ENCODE data around the gene PAX9. TPM values are rescaled to one million over a fixed set of nuclear protein-coding genes. Genes with fewer than 3 reads are reported as not detected.

PAX9 gene
- total and polyA plus RNA-seq, 2 donors (not counting 1 experiment from before 2014, with no cell fraction given) = 0.03 TPM; not detected in 1

GRCh38 chr14:36658123-36659009, 3.3 kb upstream of the PAX9 start:
- Histone ChIP-seq H2AFZ (ENCODE audit: low read length) (no peak overlapping the region), H3K4me2 (ENCODE audit: extremely low read depth, insufficient read depth, low read length) (no peak overlapping the region), H3K4me1 (ENCODE audit: control insufficient read depth, extremely low read depth, insufficient read depth, low read length) (no peaks in the 10 kb centered on the region), H4K20me1 (ENCODE audit: control insufficient read depth, extremely low read depth, insufficient read depth, low read length) (no peaks in the 10 kb centered on the region), H3K79me2 (ENCODE audit: control insufficient read depth, insufficient read depth, low read length) (no peaks in the 10 kb centered on the region), H3K27me3 (ENCODE audit: control insufficient read depth, insufficient read depth, low read length) (peaks cover 93% of the 10 kb centered on the region), H3K9me3 (ENCODE audit: control insufficient read depth, insufficient read depth, low read depth, low read length) (no peaks in the 10 kb centered on the region), H3K36me3 (ENCODE audit: control insufficient read depth, insufficient read depth, low read length) (no peaks in the 10 kb centered on the region), H3K4me3 (replicated peaks in 1 of 4; ENCODE audit: control extremely low read depth in 1 of 4, insufficient read depth in 1 of 4, low read depth in 3 of 4, low read length in 4 of 4) (no peak overlapping the region), H3K27ac (ENCODE audit: insufficient read depth, low read length) (no peak overlapping the region), H3K9ac (ENCODE audit: insufficient read depth, low read length) (no peak overlapping the region)
- TF ChIP-seq, protein P1, sequence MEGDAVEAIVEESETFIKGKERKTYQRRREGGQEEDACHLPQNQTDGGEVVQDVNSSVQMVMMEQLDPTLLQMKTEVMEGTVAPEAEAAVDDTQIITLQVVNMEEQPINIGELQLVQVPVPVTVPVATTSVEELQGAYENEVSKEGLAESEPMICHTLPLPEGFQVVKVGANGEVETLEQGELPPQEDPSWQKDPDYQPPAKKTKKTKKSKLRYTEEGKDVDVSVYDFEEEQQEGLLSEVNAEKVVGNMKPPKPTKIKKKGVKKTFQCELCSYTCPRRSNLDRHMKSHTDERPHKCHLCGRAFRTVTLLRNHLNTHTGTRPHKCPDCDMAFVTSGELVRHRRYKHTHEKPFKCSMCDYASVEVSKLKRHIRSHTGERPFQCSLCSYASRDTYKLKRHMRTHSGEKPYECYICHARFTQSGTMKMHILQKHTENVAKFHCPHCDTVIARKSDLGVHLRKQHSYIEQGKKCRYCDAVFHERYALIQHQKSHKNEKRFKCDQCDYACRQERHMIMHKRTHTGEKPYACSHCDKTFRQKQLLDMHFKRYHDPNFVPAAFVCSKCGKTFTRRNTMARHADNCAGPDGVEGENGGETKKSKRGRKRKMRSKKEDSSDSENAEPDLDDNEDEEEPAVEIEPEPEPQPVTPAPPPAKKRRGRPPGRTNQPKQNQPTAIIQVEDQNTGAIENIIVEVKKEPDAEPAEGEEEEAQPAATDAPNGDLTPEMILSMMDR (conservative IDR thresholded peaks at IDR 0.05 in 1 of 2, IDR thresholded peaks at IDR 0.05 in 1 of 2; ENCODE audit: low read depth in 1 of 2, low read length in 2 of 2) = no peak
- TF ChIP-seq EZH2 (IDR thresholded peaks at IDR 0.05; ENCODE audit: low read length, missing control alignments) = no peak
- no peak for DNase-seq (ENCODE audit: low read depth in 2 of 2)

GRCh38 chr14:36659010-36659821, 2.4 kb upstream of the PAX9 start:
- Histone ChIP-seq H3K4me3 (replicated peaks in 1 of 4; ENCODE audit: control extremely low read depth in 1 of 4, insufficient read depth in 1 of 4, low read depth in 3 of 4, low read length in 4 of 4) (no peak overlapping the region), H3K36me3 (ENCODE audit: control insufficient read depth, insufficient read depth, low read length) (no peaks in the 10 kb centered on the region), H3K27ac (ENCODE audit: insufficient read depth, low read length) (no peak overlapping the region), H2AFZ (ENCODE audit: low read length) (no peak overlapping the region), H3K9me3 (ENCODE audit: control insufficient read depth, insufficient read depth, low read depth, low read length) (no peaks in the 10 kb centered on the region), H3K9ac (ENCODE audit: insufficient read depth, low read length) (no peak overlapping the region), H3K4me2 (ENCODE audit: extremely low read depth, insufficient read depth, low read length) (no peak overlapping the region), H3K4me1 (ENCODE audit: control insufficient read depth, extremely low read depth, insufficient read depth, low read length) (no peaks in the 10 kb centered on the region), H4K20me1 (ENCODE audit: control insufficient read depth, extremely low read depth, insufficient read depth, low read length) (no peaks in the 10 kb centered on the region), H3K27me3 (ENCODE audit: control insufficient read depth, insufficient read depth, low read length) (peaks cover 95% of the 10 kb centered on the region), H3K79me2 (ENCODE audit: control insufficient read depth, insufficient read depth, low read length) (no peaks in the 10 kb centered on the region)
- peak; percentile 92 for TF ChIP-seq EZH2 (IDR thresholded peaks at IDR 0.05; ENCODE audit: low read length, missing control alignments)
- TF ChIP-seq, protein P1 (conservative IDR thresholded peaks at IDR 0.05 in 1 of 2, IDR thresholded peaks at IDR 0.05 in 1 of 2; ENCODE audit: low read depth in 1 of 2, low read length in 2 of 2) = no peak
- no peak for DNase-seq (ENCODE audit: low read depth in 2 of 2)
